HG03139 (cell line): ENCODE measurements around the gene HCCS.
A peak's percentile ranks its signal among the peaks of the same experiment; 100 is the strongest.

Experiments
- ATAC-seq: cut with Tn5 transposase; IDR thresholded peaks from one replicate; pipeline ENCODE4 v1.9.1; 2021; ENCODE audit not compliant: unreplicated experiment

The HCCS gene

GRCh38 chrX:11111037-11111851 is at the start of gene HCCS:
Gene HCCS (plus strand): TSS chrX:11111332. CDS start chrX:11112061, 729 bp downstream.
- ATAC-seq = peak; percentile 94

- ATAC-seq = no peak
Measured at GRCh38 chrX:11064276-11064675, 46.9 kb upstream of the HCCS start.

GRCh38 chrX:11064851-11065600 is 46.1 kb upstream of the HCCS start:
- ATAC-seq = no peak

- ATAC-seq = no peak
Measured at GRCh38 chrX:11066812-11067211, 44.3 kb upstream of the HCCS start.

GRCh38 chrX:11073381-11073780 is 37.8 kb upstream of the HCCS start:
- no peak for ATAC-seq

- ATAC-seq = no peak
Measured at GRCh38 chrX:11080741-11081305, 30.3 kb upstream of the HCCS start.

- no peak for ATAC-seq
Measured at GRCh38 chrX:11081511-11081910, 29.6 kb upstream of the HCCS start.

GRCh38 chrX:11085305-11085704 is 25.8 kb upstream of the HCCS start:
- no peak for ATAC-seq

GRCh38 chrX:11089802-11090201 is 21.3 kb upstream of the HCCS start:
- no peak for ATAC-seq

GRCh38 chrX:11097933-11098332 is 13.2 kb upstream of the HCCS start:
- ATAC-seq = no peak

- no peak for ATAC-seq
Measured at GRCh38 chrX:11099465-11099864, 11.7 kb upstream of the HCCS start.

- ATAC-seq = no peak
Measured at GRCh38 chrX:11100281-11101035, 10.7 kb upstream of the HCCS start.

GRCh38 chrX:11103006-11103405 is 8.1 kb upstream of the HCCS start:
- ATAC-seq = no peak

- no peak for ATAC-seq
Measured at GRCh38 chrX:11103751-11104150, 7.4 kb upstream of the HCCS start.

- ATAC-seq = no peak
Measured at GRCh38 chrX:11105080-11105479, 6.1 kb upstream of the HCCS start.

GRCh38 chrX:11108253-11108941 is 2.7 kb upstream of the HCCS start:
- ATAC-seq = no peak

- no peak for ATAC-seq
Measured at GRCh38 chrX:11109968-11110367, 1.2 kb upstream of the HCCS start.

GRCh38 chrX:11111947-11112346 is 815 bp downstream of the HCCS start:
- ATAC-seq = no peak

GRCh38 chrX:11113731-11114130 is 2.6 kb downstream of the HCCS start:
- no peak for ATAC-seq

- no peak for ATAC-seq
Measured at GRCh38 chrX:11117745-11118144, 6.6 kb downstream of the HCCS start.
